ENCODE results near the gene NDUFC1.
"Not testable (repeated sequence)": the region's sequence is repeated elsewhere in the genome, so short reads cannot be mapped to it uniquely, and the experiment has no call there.

Gene NDUFC1

DNA sequence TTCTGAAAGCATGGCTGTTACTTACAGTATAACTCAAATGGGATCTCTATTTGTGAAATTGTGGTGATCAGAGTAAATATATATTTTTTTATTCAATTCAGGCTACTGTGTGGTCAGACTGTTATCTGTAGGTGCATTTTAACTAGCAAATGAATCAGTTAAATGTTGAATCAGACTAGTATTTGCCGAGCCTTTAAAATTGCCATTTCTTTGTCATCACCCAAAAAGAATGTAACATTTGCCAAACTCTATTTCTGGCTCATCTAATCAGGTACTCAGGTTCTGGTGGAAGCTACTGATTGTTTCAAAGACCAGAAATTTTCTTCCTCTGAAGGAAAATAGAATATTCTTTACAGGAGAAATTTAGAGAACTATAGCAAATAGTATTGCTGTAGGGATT is 2.7 kb downstream of the NDUFC1 start:
- peak; percentile 26 for DNase-seq (ENCODE audit: low read depth, low spot score)

DNA sequence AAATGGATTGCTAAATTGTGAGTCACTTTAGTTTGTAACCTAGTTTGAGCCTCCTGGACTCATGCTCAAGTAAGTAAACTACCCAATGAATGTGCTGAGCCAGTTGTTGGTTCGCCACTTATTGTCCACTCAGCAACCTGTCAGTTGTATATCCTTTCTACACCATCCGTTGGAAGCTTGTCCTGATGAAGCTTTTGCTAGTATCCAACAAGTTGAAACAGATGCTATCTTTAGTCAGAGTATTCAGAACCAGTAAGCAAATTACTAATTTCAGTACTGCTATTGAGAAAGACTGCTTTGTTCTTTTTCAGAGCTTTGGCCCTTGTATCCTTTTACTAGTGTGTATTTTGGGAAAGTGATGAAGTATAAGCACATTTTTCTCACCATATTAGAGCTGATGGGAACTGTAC is 5.3 kb downstream of the NDUFC1 start:
- DNase-seq (ENCODE audit: low read depth, low spot score): peak; percentile 42

DNA sequence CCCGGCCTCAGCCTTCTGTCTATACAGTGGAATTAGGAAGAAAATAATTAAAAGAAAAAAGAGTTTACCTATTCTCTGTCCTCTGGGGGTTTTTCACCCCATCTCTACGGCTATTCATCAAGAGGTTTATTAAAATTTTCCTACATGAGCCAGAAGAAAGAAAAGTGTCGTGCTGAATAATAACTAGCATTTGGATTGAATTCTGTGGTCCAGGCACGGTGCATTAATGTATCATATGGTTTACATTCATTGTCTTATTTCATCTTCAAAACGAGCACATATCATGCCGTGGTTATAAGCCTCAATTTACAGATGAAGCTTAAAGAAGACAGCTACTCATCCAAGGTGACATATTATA is 6.4 kb downstream of the NDUFC1 start:
- no peak for DNase-seq (ENCODE audit: low read depth, low spot score)

DNA sequence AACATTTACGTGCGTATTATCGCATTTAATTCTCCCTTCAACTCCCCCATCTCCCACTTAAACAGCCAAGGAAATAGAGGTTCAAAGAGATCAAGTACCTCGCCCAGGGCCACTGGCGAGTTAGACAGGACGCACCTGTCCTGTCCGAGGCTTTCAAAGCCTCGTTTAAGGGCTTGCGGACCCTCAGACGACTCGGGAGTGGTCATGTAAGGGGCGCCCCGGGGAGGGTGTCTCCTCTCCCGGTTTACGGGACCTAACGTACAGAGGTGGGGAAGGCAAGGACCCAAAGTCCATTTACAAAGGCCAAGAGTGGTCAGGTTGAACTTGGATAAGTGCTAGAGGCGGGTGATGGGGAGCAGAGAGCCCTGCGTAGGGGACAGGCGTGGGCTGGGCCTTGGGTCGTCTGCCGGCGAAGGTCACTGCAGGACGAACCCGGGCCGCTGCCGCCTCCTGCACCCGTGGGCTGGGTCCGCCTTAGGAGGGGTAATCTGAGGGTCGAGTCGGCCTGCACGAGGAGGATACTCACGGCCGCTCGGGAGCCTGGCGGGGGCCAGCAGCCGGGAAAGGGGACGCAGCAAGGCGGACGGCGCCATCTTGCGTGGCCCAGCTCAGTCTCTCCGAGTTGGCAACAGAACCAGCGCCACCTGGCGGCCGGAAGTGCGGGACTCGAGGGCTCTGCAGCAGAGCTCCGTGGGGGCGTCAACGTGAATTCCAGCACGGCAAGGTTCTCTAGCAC is 6.9 kb downstream of the NDUFC1 start:
- peak; percentile 98 for DNase-seq (ENCODE audit: low read depth, low spot score)

DNA sequence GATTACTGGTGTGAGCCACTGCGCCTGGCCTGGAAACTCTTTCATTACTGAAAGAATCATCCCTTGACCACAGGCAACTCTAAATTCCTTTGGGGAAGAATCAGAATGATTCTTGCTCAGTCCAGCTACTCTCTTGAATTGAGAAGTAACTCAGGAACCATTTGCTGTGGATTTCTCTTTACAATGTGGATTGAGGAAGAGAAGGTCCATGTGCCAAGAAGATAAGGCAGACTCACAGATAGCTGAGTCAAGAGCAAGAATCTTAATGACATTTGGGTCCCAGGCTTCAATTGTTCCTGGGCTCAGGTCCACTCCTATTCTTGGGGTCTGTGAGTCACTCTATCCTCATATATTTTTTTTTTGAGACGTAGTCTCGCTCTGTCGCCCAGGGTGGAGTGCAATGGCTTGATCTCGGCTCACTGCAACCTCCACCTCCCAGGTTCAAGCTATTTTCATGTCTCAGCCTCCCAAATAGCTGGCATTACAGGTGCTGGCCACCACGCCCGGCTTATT is 16.0 kb downstream of the NDUFC1 start:
- no peak for DNase-seq (ENCODE audit: low read depth, low spot score)

DNA sequence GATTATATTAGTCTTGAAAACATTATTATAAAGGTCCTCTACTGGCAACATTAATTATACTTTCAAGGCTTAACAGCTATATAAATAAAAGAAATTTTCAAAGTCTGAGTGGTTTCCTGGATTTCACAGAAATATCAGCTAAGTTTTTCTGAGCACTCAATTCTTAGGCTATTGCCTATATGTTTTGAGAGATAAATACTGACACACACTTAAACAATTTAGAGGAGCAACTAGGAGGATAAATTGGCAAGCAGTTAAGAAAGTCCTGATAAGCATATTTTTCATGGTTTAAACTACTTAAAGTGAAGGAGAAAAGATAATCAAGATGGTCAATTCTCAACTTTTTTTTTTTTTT is 19.6 kb downstream of the NDUFC1 start:
- no peak for DNase-seq (ENCODE audit: low read depth, low spot score)

DNA sequence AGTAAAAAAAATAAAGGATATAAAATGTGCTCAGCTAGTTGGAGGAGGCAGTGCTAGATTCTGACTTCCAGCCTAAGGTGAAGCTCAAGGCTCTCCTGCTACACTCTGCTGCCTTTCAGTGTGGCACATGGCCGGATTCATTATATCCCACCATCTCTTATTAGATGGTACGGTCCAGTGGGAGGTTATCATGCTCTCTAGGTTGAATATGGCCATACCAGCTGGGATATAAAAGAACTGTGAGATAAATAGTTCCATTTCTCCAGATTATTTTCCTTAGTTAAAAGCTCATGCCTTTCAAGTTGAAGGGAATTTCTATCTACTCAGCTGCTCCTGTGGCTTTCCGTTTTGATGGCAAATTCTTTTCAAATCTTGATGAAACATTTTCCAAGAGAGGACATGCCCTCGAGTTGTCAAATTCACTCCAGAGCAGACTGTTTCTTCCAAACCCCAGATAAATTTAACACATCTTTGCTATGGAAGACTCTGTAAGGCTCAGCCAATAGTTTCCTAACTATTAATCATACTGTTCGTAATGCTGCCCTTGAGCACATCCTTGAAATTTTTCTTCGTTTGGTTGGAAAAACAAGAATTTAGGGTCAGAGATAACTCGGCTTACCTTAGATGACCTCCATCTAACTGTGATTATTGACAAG is 20.1 kb downstream of the NDUFC1 start:
- no peak for DNase-seq (ENCODE audit: low read depth, low spot score)

DNA sequence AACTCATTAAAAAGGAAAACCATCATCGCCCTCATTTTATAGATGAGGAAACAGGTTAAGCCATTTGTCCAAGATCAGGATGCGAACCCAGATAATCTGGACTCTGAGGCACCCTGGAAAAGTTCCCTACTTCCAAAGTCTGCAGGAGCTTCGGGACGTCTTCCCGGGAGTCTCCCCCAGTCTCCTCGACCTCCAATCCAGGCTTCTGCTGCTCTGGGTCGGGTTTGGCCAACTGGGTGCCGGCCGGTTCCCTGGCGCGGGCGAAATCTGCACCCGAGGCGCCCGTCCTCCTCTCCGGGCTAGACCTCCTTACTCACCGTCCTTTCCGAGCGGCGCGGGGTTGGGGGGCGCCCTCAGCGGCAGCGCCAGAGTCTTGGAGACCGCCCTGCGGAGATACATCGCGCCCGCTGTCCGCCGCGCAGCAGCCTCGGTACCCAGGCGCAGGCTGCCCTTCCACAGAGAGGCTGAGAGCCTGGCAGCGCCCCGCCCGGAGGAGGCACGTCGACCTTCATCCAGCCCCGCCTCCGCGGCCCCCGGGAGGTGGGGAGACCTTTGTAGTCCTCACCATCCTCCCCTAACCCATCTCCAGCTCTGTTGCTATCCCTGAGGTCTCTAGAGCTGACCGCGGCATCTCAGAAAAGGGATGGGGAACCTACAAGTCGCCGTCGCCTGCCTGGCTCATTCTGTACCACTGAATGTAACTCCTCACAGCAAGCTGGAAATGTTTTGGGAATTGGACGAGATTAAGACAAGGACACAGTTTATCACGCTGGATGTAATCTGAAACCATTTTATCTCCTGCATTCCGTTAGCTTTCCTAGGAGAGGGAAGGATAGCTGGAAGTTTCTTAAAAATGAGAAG is 22.3 kb downstream of the NDUFC1 start, which contains the start of gene MGARP:
TSS of gene MGARP (minus strand) at position 466 of the 861 bp plus-strand sequence. CDS start at position 399, 67 bp downstream.
- peak; percentile 71 for DNase-seq (ENCODE audit: low read depth, low spot score)

DNA sequence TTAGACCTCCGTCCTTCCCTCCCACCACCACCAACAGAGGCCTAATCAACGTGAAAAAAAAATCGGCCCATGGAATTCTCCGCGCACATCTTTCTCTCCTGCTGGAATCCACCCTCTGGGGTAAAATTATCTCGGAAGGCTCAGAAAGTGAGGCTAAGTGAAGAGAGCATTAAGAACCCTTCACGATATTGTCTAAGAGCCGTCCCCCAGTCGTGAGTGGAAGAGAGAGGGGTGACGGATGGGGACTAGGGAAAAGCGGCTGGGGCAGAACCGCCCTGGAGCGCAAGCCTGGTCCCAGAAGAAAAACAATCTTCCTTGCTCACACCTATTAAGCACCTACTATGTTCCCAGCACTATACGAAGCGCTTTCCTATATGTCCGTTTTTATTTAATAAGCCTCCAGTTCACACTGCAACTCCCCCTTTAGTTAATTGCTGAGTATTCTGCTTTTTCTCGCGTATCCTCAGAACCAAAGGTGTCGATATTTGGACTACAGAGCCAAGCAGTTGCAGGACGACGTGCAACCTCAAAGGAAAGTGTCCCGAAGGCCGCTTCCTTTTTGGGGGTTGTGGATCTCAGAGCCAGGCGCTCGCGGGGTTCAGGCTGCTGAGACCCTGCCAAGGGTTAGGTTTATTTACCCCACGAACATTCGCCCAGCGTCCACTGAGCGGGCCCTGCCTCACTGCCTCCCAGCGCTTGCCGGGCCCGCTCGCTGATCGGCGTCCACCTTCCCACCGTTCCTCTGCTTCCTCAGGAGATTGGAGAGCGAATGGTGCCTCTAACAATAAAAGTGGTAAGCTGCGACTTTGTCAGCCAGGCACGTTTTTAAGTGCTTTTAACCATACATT is 23.1 kb downstream of the NDUFC1 start:
- peak; percentile 61 for DNase-seq (ENCODE audit: low read depth, low spot score)

DNA sequence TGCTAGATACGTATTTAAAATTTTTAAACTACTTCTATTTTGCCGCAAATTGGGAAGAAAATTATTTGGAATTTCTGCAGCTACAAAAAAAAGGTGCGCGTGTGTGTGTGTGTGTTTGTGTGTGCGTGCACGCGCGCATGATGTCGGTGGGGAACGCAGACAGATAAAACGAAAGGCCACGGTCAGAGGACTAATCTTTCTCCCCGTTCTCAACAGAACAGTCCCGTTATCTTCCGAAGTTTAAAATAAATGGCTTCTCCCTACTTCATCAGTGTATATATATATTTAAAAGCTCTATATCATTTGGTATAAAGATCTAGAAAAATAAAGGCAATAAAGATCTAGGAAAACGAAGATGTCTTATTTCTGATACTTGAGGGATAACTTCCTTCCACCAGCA is 23.8 kb downstream of the NDUFC1 start:
- no peak for DNase-seq (ENCODE audit: low read depth, low spot score)

DNA sequence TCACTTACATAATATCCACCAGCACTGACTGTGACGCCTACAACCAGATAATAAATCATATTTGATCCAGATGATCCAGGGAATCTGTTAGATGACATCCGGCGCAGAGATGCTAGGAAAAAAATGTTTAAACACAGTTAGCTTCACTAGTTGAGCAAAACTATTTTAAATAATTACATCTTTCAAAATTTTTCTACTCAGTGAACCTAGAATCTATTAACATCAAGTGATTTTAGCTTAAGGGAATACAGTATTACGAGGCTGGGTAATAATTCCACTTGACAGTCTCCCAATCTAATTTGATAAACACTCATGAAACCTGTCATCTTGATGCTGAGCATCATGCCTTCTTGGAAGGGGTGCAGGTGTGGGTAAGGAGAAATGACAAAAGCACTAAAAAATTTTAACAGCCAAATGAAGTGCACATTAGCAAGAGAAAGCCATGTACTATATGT is 27.0 kb downstream of the NDUFC1 start:
- no peak for DNase-seq (ENCODE audit: low read depth, low spot score)

DNA sequence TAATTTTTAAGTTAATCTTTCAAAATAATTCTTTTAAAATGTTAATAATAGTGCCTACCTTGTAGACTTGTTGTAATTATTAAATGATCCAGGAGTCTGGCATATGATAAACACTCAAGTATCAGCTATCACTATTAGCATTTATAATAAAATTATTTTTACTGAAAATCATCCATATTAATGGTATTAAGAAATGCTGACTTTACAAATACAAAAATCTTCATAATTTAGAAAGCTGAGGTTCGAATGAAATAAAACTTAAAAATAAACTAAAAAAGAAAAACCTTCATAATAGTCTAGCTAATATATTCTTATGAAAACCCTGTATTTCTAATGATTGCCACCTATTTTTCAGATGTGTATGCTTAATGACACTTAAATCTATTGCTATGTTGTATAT is 27.5 kb downstream of the NDUFC1 start:
- no peak for DNase-seq (ENCODE audit: low read depth, low spot score)

DNA sequence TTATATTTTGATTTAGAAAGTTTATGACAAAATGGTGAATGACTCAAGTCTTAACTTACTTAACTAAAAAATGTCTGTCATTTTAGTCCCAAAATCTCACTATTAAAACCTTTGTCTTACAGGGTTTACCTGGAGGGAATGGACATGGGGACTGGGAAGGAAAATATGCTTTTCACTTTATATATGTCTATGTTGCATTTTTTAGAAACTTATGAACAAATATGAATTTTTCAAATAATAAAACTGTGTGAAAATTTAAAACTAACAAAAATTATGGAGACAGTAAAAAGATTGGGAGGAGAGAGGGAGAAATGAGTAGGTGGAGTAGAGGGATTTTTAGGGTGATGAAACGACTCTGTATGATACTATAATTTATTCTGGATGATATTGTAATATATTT is 28.4 kb downstream of the NDUFC1 start:
- no peak for DNase-seq (ENCODE audit: low read depth, low spot score)

DNA sequence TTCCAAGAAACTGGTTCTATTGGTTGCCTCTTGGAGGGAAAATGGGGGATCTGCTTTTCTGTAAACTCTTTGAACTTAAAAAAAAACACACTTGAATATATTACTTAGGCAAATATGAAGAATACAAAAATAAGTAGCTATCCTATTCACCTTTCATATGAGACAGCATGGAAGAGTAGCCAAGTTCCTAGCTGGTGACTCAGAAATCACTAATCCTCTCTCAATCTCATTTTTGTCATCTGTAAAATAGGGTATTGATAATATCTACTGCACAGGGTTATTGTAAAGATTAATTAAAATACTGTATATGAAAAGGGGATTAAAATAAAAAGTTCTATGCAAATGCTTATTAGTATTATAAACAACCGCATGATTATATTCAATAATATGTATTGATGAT is 35.0 kb downstream of the NDUFC1 start:
- no peak for DNase-seq (ENCODE audit: low read depth, low spot score)

DNA sequence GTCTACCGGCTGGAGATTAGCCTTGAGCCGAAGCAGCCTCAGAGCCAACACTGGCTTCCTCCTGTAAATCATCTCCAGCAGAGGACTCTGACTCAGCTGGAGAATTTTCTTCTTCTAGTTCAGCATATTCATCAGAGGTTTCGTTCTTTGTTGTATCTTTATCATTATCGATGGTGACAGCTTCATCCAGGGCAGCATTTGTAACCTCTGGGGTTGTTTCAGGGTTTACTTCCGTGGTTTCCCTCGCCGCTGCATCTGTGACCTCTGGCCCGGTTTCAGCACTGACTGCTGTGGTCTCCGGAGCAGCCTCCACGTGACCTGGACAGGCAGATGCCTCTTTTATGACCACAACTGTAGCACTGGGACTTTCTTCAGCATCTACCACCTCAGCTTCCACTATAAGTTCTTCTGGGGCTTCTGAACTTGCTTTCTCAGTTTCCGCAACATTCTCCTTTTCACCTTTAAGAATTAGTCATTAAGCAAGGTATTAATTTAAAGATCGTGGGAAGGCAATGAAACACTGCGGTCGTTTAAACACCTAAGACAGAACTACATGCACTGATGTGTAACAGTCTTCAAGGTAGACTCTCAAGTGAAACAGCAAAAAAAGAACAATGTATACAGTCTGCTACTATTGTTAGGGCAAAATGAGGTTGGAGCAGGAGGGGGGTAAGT is 35.6 kb downstream of the NDUFC1 start:
- DNase-seq (ENCODE audit: low read depth, low spot score): peak; percentile 53

DNA sequence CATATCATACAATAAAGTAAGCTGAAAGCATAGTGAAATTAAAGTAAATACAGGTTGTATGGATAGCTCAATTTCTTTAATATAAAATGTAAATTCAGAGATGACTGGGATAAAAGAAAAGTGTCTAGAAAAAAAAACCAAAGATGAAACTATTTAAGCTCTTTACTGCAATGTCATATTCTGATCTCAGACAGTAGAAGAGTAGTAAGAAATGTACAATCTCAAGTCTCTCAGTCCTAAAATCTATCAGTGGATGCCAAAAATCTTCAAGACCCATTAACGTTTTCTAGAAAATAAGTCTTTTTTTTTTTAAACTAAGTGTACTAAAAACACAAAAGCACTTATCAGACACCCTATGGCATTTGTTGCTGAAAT is 36.1 kb downstream of the NDUFC1 start:
- no peak for DNase-seq (ENCODE audit: low read depth, low spot score)

DNA sequence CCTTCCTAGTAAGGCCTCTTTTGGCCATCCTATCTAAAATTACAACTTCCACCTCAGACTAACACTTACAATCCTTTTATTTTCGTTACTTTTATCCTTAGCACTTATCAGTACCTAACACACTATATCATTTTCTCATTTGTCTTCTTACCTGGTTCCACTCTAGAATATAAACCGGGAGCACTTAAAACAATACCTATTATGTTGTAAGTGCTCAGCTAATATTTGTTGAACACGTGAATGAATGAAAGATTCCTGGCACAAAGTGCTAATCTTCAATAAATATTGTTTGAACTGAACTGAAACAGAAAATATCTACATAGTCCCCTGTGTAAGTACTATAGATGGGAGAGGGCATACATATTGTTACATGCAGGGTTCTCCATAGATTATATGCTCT is 36.6 kb downstream of the NDUFC1 start:
- no peak for DNase-seq (ENCODE audit: low read depth, low spot score)

DNA sequence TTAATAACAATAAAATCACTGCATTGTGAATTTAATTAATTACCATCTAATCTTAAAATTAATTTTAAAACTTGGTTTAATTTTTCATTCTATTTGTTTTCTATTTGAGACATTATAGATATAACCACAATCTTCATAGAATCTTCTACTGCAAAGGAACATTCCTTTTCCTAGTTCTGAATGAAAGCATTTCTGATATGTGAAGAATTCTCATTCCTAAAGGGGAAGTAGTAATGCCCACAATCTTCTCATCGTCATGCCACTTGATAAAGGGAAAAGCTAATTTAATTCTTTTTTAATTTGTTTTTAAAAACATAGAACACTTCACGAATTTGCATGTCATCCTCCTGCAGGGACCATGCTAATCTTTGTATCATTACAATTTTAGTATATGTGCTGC is 45.9 kb downstream of the NDUFC1 start:
- peak; percentile 41 for DNase-seq (ENCODE audit: low read depth, low spot score)

DNA sequence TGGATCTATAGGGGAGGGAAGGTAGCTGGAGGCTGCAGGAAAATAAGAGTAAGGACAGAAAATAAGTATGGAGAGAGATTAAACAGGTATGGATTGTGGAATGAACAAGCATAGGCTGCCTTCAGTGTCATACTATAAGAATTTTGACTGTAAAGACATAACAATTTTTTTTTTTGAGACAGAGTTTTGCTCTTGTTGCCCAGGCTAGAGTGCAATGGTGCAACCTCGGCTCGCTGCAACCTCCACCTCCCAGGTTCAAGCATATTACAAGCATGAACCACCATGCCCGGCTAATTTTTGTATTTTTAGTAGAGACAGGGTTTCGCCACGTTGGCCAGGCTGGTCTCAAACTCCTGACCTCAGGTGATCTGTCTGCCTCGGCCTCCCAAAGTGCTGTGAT is 46.7 kb downstream of the NDUFC1 start:
- not testable (repeated sequence) for DNase-seq (ENCODE audit: low read depth, low spot score)

DNA sequence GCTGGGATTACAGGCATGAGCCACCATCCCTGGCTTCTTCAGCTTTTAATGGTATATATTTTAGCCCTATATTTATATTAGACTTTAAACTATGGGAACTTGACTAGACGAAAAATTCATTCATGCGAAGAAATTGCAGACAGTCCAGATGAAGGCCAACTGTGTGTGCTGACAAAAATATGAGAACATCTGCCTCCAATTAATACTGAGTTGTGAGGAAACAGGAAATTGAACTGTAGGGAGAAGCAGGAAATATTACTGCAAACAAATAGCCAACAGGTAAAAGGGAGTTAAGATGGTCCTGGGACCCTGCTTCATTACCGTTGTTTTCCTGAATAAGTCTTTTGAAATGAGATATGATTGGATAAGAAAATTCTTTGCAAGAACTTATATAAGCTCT is 48.6 kb downstream of the NDUFC1 start:
- DNase-seq (ENCODE audit: low read depth, low spot score): peak; percentile 14

DNA sequence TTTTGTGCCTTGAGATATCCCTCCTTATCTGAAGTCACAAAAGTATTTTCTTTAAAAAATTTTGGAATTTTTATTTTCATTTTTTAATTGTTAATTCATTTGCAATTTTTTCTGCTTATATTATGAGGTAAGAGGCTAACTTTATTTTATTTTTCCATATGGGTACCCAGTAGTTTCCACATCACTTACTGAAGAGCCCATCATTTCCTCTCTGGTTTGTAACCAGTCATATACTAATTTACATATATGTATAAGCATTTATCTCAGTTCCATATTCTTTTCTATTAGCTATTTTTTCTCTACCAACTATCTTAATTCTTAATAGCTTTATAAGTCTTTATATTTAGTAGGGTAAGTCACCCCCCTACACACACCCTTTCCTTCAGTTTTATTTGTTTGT is 49.2 kb downstream of the NDUFC1 start:
- DNase-seq (ENCODE audit: low read depth, low spot score): no peak

All from astrocyte of the hippocampus (primary cell).